ENCODE data around the gene CDH16.
"Not testable (repeated sequence)": the region's sequence is repeated elsewhere in the genome, so short reads cannot be mapped to it uniquely, and the experiment has no call there.

Gene CDH16

GRCh38 chr16:66958857-66959703 is 40.4 kb upstream of the CDH16 start:
- TF ChIP-seq, protein P1, sequence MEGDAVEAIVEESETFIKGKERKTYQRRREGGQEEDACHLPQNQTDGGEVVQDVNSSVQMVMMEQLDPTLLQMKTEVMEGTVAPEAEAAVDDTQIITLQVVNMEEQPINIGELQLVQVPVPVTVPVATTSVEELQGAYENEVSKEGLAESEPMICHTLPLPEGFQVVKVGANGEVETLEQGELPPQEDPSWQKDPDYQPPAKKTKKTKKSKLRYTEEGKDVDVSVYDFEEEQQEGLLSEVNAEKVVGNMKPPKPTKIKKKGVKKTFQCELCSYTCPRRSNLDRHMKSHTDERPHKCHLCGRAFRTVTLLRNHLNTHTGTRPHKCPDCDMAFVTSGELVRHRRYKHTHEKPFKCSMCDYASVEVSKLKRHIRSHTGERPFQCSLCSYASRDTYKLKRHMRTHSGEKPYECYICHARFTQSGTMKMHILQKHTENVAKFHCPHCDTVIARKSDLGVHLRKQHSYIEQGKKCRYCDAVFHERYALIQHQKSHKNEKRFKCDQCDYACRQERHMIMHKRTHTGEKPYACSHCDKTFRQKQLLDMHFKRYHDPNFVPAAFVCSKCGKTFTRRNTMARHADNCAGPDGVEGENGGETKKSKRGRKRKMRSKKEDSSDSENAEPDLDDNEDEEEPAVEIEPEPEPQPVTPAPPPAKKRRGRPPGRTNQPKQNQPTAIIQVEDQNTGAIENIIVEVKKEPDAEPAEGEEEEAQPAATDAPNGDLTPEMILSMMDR (conservative IDR thresholded peaks at IDR 0.05), result no peak
- H3K27ac ChIP-seq, result no peak overlapping the region

GRCh38 chr16:66956154-66956457 is 37.4 kb upstream of the CDH16 start:
- H3K27ac ChIP-seq, result not testable (repeated sequence)

- not testable (repeated sequence) for H3K27ac ChIP-seq
These were observed 36.9 kb upstream of the CDH16 start for GRCh38 chr16:66955363-66956153.

DNA sequence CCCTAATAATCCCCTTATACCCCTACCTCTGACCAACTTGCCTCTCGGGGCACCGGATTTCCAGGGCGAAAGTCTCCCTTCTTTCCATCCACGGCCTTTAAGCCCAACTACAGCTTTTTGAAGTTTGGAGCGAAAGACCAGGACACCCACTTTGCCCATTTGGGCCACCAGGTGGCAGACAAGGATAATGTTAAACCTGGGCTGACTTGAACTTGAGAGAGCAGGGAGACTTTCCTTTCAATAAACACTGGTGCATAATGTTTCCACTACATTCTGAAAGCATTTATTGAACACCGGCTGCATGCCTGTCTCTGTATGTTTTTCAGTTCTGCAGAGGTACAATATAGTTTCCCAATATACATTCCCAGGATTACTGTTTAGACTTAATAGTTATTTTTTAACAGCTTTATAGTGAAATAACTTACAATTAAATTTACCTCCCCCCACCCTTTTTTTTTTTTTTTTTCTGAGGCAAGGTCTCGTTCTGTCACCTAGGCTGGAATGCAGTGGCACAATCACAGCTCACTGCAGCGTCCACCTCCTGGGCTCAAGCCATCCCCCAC is 35.5 kb upstream of the CDH16 start:
- TF ChIP-seq, protein P1 (conservative IDR thresholded peaks at IDR 0.05), result peak; percentile 70
- H3K27ac ChIP-seq, result no peak overlapping the region

GRCh38 chr16:66953462-66954096 is 34.9 kb upstream of the CDH16 start:
- TF ChIP-seq, protein P1 (conservative IDR thresholded peaks at IDR 0.05), result no peak
- no peak overlapping the region for H3K27ac ChIP-seq

- TF ChIP-seq, protein P1 (conservative IDR thresholded peaks at IDR 0.05), result no peak
- no peak overlapping the region for H3K27ac ChIP-seq
These were observed 33.9 kb upstream of the CDH16 start for GRCh38 chr16:66952430-66953110.

DNA sequence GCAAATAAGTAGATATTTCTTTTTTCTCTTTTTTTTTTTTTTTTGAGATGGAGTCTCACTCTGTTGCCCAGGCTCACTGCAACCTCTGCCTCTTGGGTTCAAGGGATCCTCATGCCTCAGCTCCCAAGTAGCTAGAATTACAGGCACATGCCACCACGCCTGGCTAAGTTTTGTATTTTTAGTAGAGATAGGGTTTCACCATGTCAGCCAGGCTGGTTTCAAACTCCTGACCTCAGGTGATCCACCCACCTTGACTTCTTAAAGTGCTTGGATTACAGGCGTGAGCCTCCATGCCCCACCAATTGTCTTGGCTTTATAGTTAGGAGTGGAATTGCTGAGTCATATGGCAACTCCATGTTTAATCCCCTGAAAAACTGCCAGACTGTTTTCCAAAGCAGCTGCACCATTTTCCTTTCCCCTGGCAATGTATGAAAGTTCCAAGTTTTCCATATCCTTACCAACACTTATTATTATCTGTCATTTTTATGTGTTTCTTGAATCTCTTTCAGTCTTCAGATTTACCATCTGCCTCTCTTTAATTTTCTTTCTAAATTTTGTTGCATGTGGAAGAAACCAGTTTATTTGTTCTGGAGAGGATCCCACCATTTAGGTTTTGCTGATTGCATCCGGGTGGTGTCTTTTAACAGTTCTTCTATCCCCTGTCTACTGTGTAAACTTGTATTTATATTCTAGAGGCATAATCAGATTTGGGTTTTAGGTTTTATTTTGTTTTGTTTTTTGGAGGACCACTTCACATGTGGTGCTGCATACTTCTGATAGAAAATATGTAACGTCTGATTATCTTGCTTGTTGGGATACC is 32.5 kb upstream of the CDH16 start:
- no peak overlapping the region for H3K27ac ChIP-seq
- TF ChIP-seq, protein P1 (conservative IDR thresholded peaks at IDR 0.05), result no peak

All from VCaP (cell line).